ENCODE results near the gene EZR. TPM values are rescaled to one million over a fixed set of nuclear protein-coding genes. Genes with fewer than 3 reads are reported as not detected.
"Not testable (repeated sequence)": the region's sequence is repeated elsewhere in the genome, so short reads cannot be mapped to it uniquely, and the experiment has no call there.

The EZR gene
- total RNA-seq, 1 donor from 2014 or later: 254 TPM

DNA sequence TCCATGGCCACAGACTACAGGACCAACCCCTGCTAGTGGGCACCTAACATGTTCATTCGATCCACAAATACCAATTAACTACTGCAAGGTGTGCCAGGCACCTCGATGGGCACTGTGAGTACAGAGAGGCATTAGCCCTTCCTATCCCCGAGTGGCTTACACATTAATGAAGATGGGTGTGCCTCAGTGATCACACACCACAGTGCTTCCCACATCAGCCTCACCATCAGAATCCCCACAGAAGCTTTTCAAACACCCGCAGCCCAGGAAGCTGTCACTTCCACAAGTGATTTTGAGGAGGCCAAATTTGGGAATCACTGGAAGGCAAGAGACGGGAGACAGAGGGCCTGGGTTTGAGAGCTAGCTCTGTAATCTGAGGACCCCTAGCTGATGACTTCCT lies 23.7 kb downstream of the EZR start:
- Histone ChIP-seq H3K36me3 (no peaks in the 10 kb centered on the region), H3K27me3 (ENCODE audit: low read depth) (no peaks in the 10 kb centered on the region), H3K4me1 (peaks cover 93% of the 10 kb centered on the region), H3K9me3 (no peaks in the 10 kb centered on the region), H3K4me3 (no peak overlapping the region), H3K27ac (no peak overlapping the region)
- TF ChIP-seq, protein P1, sequence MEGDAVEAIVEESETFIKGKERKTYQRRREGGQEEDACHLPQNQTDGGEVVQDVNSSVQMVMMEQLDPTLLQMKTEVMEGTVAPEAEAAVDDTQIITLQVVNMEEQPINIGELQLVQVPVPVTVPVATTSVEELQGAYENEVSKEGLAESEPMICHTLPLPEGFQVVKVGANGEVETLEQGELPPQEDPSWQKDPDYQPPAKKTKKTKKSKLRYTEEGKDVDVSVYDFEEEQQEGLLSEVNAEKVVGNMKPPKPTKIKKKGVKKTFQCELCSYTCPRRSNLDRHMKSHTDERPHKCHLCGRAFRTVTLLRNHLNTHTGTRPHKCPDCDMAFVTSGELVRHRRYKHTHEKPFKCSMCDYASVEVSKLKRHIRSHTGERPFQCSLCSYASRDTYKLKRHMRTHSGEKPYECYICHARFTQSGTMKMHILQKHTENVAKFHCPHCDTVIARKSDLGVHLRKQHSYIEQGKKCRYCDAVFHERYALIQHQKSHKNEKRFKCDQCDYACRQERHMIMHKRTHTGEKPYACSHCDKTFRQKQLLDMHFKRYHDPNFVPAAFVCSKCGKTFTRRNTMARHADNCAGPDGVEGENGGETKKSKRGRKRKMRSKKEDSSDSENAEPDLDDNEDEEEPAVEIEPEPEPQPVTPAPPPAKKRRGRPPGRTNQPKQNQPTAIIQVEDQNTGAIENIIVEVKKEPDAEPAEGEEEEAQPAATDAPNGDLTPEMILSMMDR (IDR thresholded peaks at IDR 0.05): no peak
- intact Hi-C loops (cut with DNase I): no loop called here
- ATAC-seq: peak; percentile 4 to 16
- no peak for DNase-seq

DNA sequence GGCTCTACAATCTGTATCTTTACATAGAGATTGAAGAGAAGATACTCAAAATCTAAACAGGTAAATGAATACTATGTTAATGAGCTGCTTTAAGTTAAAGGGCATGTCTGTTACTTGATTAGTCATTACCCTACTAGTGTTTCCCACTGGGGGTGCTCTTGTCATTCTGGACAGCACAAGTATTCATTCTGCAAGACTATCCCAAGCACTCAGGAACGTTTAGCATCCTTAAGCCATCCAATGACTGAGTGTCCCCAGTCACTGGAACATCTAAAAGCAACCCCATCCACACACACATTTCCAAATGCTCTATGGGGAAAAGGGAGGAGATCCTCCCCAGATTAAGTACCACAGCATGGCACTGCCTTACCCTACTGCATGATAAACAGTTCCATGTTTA lies 25.7 kb downstream of the EZR start:
- peak; percentile 22 to 50 for ATAC-seq
- DNase-seq: no peak
- no peaks in the 10 kb centered on the region for H3K9me3 ChIP-seq
- intact Hi-C loops (cut with DNase I): no loop called here
- TF ChIP-seq, protein P1 (IDR thresholded peaks at IDR 0.05): peak; percentile 31
- peaks cover 87% of the 10 kb centered on the region for H3K4me1 ChIP-seq
- no peaks in the 10 kb centered on the region for H3K27me3 ChIP-seq (ENCODE audit: low read depth)
- peaks cover 10% of the 10 kb centered on the region for H3K36me3 ChIP-seq
- H3K4me3 ChIP-seq: no peak overlapping the region
- H3K27ac ChIP-seq: no peak overlapping the region

DNA sequence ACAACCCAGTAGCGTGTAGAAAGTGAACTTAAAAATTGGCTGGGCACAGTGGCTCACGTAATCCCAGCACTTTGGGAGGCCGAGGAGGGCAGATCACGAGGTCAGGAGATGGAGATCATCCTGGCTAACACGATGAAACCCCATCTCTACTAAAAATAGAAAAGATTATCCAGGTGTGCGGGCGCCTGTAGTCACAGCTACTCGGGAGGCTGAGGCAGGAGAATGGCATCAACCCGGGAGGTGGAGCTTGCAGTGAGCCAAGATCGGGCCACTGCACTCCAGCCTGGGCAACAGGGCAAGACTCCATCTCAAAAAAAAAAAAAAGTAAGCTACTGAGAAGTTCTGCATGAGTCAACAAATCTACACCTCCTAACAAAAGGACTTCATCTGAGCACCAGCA lies 26.7 kb downstream of the EZR start:
- H3K27me3 ChIP-seq (ENCODE audit: low read depth); DNase-seq; H3K9me3 ChIP-seq; H3K27ac ChIP-seq; H3K4me3 ChIP-seq; intact Hi-C loops (cut with DNase I); ATAC-seq: not testable (repeated sequence)
- Histone ChIP-seq H3K4me1 (peaks cover 78% of the 10 kb centered on the region), H3K36me3 (peaks cover 19% of the 10 kb centered on the region)

DNA sequence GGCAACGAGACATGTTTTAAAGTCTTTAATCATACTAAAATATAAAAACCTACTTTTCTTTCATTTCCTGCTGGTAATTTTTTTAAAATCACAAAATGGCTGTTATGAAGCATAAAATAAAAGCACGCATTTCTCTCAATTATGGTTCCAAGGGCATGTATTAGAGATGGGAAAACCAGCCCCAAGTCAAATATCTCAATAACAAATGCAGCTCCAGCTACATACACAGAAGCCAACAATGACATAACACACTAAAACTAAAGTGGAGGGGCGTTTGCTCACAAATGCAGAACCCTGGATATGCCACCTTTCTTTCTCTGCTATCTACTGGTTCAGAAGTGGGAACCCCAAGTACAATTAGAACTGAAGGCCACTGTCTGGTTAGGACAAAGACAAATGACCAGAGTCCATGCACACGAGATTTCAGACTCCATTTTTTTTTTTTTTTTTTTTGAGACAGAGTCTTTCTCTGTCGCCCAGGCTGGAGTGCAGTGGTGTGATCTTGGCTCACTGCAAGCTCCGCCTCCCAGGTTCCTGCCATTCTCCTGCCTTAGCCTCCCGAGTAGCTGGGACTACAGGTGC lies 27.8 kb downstream of the EZR start:
- H3K36me3 ChIP-seq: peaks cover 31% of the 10 kb centered on the region
- intact Hi-C loops (cut with DNase I): no loop called here
- ATAC-seq (no peak), DNase-seq (no peak)
- H3K9me3 ChIP-seq: no peaks in the 10 kb centered on the region
- TF ChIP-seq, protein P1 (IDR thresholded peaks at IDR 0.05): no peak
- H3K4me3 ChIP-seq: no peak overlapping the region
- H3K4me1 ChIP-seq: peaks cover 66% of the 10 kb centered on the region
- H3K27ac ChIP-seq: no peak overlapping the region
- no peaks in the 10 kb centered on the region for H3K27me3 ChIP-seq (ENCODE audit: low read depth)

DNA sequence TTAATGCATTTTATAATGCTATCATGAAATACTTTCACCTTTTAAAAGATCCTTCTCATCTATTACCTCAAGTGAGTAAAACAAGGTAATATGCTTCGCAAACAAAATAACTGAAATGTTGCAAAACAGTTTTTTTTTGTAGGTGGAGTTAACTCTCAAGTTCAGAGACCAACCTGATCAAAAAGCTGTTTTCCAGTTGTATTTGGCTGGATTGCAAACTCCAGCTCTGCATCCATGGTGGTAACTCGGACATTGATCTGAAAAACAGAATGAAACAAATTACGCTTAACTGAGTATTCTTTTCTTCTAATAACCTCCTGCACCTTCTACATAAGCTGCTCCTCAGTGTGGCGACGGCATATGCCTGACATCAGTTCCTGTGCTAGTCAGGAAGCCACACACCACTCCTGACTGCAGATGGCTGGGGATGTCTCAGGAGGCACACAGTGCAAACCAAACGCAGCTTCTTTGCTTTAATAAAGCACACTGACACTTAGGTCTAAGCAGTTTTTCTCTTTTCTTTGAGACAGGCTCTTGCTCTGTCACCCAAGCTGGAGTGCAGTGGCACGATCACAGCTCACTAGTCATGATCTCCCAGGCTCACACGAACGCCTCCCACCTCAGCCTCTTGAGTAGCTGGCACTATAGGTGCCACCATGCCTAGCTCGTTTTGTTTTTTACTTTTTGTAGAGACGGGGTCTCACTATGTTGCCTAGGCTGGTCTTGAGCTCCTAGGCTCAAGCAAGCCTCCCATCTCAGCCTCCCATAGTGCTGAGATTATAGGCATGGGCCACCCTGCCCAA lies 29.9 kb downstream of the EZR start:
- intact Hi-C loops (cut with DNase I): no loop called here
- H3K4me1 ChIP-seq: peaks cover 56% of the 10 kb centered on the region
- ATAC-seq: peak in 1 of 2 donors; percentile 5
- peaks cover 51% of the 10 kb centered on the region for H3K36me3 ChIP-seq
- no peaks in the 10 kb centered on the region for H3K27me3 ChIP-seq (ENCODE audit: low read depth)
- TF ChIP-seq, protein P1 (IDR thresholded peaks at IDR 0.05): no peak
- DNase-seq: no peak
- no peak overlapping the region for H3K4me3 ChIP-seq
- H3K9me3 ChIP-seq: no peaks in the 10 kb centered on the region
- peak overlapping the region; percentile 11 for H3K27ac ChIP-seq

DNA sequence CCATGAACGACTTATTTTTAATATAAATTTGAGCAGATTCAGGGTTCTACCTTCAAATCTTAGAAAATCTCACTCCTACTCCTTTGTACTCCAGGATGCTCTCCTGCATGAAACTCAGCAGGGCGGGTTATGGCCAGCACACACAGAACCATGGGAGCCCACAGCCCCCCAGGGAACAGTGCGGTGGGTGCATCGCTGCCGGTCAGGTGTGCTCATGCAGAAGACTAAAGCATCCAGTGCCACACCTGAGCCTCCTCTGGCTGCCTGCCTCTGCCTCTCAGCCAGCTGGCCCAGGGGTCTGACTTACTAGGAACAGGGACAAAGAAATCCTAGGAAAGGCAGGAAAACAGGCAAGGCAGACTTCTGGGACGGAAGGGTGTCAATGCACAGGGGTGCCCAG lies 31.8 kb downstream of the EZR start:
- Histone ChIP-seq H3K9me3 (no peaks in the 10 kb centered on the region), H3K4me1 (peaks cover 42% of the 10 kb centered on the region), H3K36me3 (peaks cover 70% of the 10 kb centered on the region), H3K27me3 (ENCODE audit: low read depth) (no peaks in the 10 kb centered on the region), H3K27ac (no peak overlapping the region), H3K4me3 (no peak overlapping the region)
- no peak for DNase-seq
- TF ChIP-seq, protein P1 (IDR thresholded peaks at IDR 0.05): no peak
- no peak for ATAC-seq
- intact Hi-C loops (cut with DNase I): no loop called here

All from lower lobe of right lung (tissue), 2 donors.